ENCODE results near the gene LCN2. TPM values are rescaled to one million over a fixed set of nuclear protein-coding genes. Genes with fewer than 3 reads are reported as not detected.
A peak's percentile ranks its signal among the peaks of the same experiment; 100 is the strongest.

LCN2 gene
- total RNA-seq, 2 experiments from 2014 or later = not detected

GRCh38 chr9:128153060-128153946 is 4.0 kb downstream of the LCN2 start:
- Mint-ChIP-seq H3K4me3 (no peak overlapping the region), H3K36me3 (ENCODE audit: low read depth) (no peaks in the 10 kb centered on the region), H3K4me1 (no peaks in the 10 kb centered on the region), H3K27ac (no peak overlapping the region), H3K27me3 (no peaks in the 10 kb centered on the region), H3K9me3 (ENCODE audit: low read depth) (no peaks in the 10 kb centered on the region)
- ChIA-PET POLR2A (no interaction called here), CTCF (interaction anchor here (0.5 to 0.9 kb wide), 2 partner anchors 30 to 389 kb away, joined by 3 to 4 read pairs; no protein-coding TSS in a partner anchor)
- no peak for ATAC-seq
- intact Hi-C loops (cut with DNase I, micrococcal nuclease) = no loop called here
- DNase-seq = no peak

- no peaks in the 10 kb centered on the region for H3K36me3 Mint-ChIP-seq (ENCODE audit: low read depth)
- DNase-seq (no peak), ATAC-seq (no peak)
- H3K9me3 Mint-ChIP-seq (ENCODE audit: low read depth) = no peaks in the 10 kb centered on the region
- H3K27me3 Mint-ChIP-seq = no peaks in the 10 kb centered on the region
- intact Hi-C loops (cut with DNase I, micrococcal nuclease) = no loop called here
- peaks cover under 1% of the 10 kb centered on the region for H3K4me1 Mint-ChIP-seq
- no peak overlapping the region for H3K4me3 Mint-ChIP-seq
- H3K27ac Mint-ChIP-seq = no peak overlapping the region
- POLR2A ChIA-PET = no interaction called here
- CTCF ChIA-PET = interaction anchor here (0.5 kb wide), 1 partner anchor 388 kb away, joined by 3 read pairs; no protein-coding TSS in a partner anchor
Measured at GRCh38 chr9:128153947-128154695, 4.9 kb downstream of the LCN2 start.

- Mint-ChIP-seq H3K36me3 (ENCODE audit: low read depth) (no peaks in the 10 kb centered on the region), H3K27ac (no peak overlapping the region), H3K27me3 (no peaks in the 10 kb centered on the region), H3K9me3 (ENCODE audit: low read depth) (no peaks in the 10 kb centered on the region), H3K4me1 (peaks cover 7% of the 10 kb centered on the region), H3K4me3 (no peak overlapping the region)
- CTCF ChIA-PET = interaction anchor here (0.5 to 1.5 kb wide), 3 partner anchors 9 to 695 kb away, joined by 3 to 4 read pairs (median 4); no protein-coding TSS in a partner anchor
- intact Hi-C loops (cut with DNase I, micrococcal nuclease) = no loop called here
- POLR2A ChIA-PET = no interaction called here
- ATAC-seq (no peak), DNase-seq (no peak)
Measured at GRCh38 chr9:128155736-128156500, 6.7 kb downstream of the LCN2 start.

- Mint-ChIP-seq H3K36me3 (ENCODE audit: low read depth) (peaks cover 11% of the 10 kb centered on the region), H3K9me3 (ENCODE audit: low read depth) (no peaks in the 10 kb centered on the region), H3K4me3 (peak overlapping the region; percentile 74), H3K27ac (peak overlapping the region; percentile 90), H3K27me3 (no peaks in the 10 kb centered on the region), H3K4me1 (peaks cover 19% of the 10 kb centered on the region)
- intact Hi-C loops (cut with DNase I, micrococcal nuclease) = no loop called here
- peak; percentile 72 for DNase-seq
- ChIA-PET POLR2A (interaction anchor here (0.6 to 1.5 kb wide), 2 partner anchors 91 to 381 kb away, joined by 3 to 5 read pairs; partner anchors contain the start of gene SH2D3C), CTCF (interaction anchor here (0.7 to 1.9 kb wide), 3 partner anchors 9 to 182 kb away, joined by 4 to 8 read pairs (median 4); no protein-coding TSS in a partner anchor)
- ATAC-seq = peak; percentile 36
Measured at GRCh38 chr9:128159522-128159783, 10.2 kb downstream of the LCN2 start.

GRCh38 chr9:128159784-128160602 is 10.7 kb downstream of the LCN2 start, which contains the start of gene BBLN:
TSS of gene BBLN (plus strand) at chr9:128160265. CDS start at chr9:128160408, 143 bp downstream.
- intact Hi-C loops (cut with DNase I, micrococcal nuclease) = loop anchor here (1.0 to 2.0 kb wide), 24 partner anchors 31 to 950 kb away; partner anchors contain the start of genes CIZ1 (in 1 of the 2), COQ4 (in 1 of the 2), CRAT (in 1 of the 2) and DNM1 (in 1 of the 2)
- Mint-ChIP-seq H3K4me1 (peaks cover 19% of the 10 kb centered on the region), H3K9me3 (ENCODE audit: low read depth) (no peaks in the 10 kb centered on the region), H3K4me3 (peak within 1 kb of the TSS; percentile 74), H3K36me3 (ENCODE audit: low read depth) (peaks cover 13% of the 10 kb centered on the region), H3K27me3 (no peaks in the 10 kb centered on the region), H3K27ac (peak within 1 kb of the TSS; percentile 90)
- CTCF ChIA-PET = interaction anchor here (0.7 to 1.9 kb wide), 5 partner anchors 9 to 886 kb away, joined by 3 to 8 read pairs (median 4); no protein-coding TSS in a partner anchor
- POLR2A ChIA-PET = interaction anchor here (0.6 to 1.5 kb wide), 4 partner anchors 31 to 382 kb away, joined by 3 to 6 read pairs (median 5); partner anchors contain the start of genes PTGES2 and SH2D3C
- ATAC-seq = peak; percentile 91
- peak; percentile 98 for DNase-seq

GRCh38 chr9:128160603-128160987 is 11.3 kb downstream of the LCN2 start:
- Mint-ChIP-seq H3K27ac (peak overlapping the region; percentile 60), H3K9me3 (ENCODE audit: low read depth) (no peaks in the 10 kb centered on the region), H3K4me3 (peak overlapping the region; percentile 74), H3K4me1 (peaks cover 19% of the 10 kb centered on the region), H3K36me3 (ENCODE audit: low read depth) (peaks cover 13% of the 10 kb centered on the region), H3K27me3 (no peaks in the 10 kb centered on the region)
- intact Hi-C loops (cut with DNase I, micrococcal nuclease) = loop anchor here (1.0 to 2.0 kb wide), 24 partner anchors 31 to 950 kb away; partner anchors contain the start of genes CIZ1 (in 1 of the 2), COQ4 (in 1 of the 2), CRAT (in 1 of the 2) and DNM1 (in 1 of the 2)
- ChIA-PET CTCF (interaction anchor here (0.7 to 1.6 kb wide), 4 partner anchors 9 to 885 kb away, joined by 3 to 4 read pairs (median 4); no protein-coding TSS in a partner anchor), POLR2A (interaction anchor here (0.6 to 1.5 kb wide), 5 partner anchors 32 to 428 kb away, joined by 4 to 6 read pairs (median 5); partner anchors contain the start of gene PTGES2)
- DNase-seq (peak; percentile 81), ATAC-seq (peak; percentile 49)

GRCh38 chr9:128161215-128161902 is 12.1 kb downstream of the LCN2 start:
- H3K36me3 Mint-ChIP-seq (ENCODE audit: low read depth) = peaks cover 14% of the 10 kb centered on the region
- ATAC-seq (no peak), DNase-seq (no peak)
- peaks cover 19% of the 10 kb centered on the region for H3K4me1 Mint-ChIP-seq
- CTCF ChIA-PET = interaction anchor here (1.3 to 1.6 kb wide), 3 partner anchors 8 to 44 kb away, joined by 3 to 4 read pairs (median 4); no protein-coding TSS in a partner anchor
- POLR2A ChIA-PET = interaction anchor here (0.6 to 1.5 kb wide), 4 partner anchors 33 to 129 kb away, joined by 4 to 6 read pairs (median 5); partner anchors contain the start of gene PTGES2
- peak overlapping the region; percentile 74 for H3K4me3 Mint-ChIP-seq
- no peaks in the 10 kb centered on the region for H3K9me3 Mint-ChIP-seq (ENCODE audit: low read depth)
- intact Hi-C loops (cut with DNase I, micrococcal nuclease) = loop anchor here (2.0 kb wide), 2 partner anchors 33 to 609 kb away; partner anchors contain the start of gene ZER1 (in 1 of the 2)
- no peaks in the 10 kb centered on the region for H3K27me3 Mint-ChIP-seq
- H3K27ac Mint-ChIP-seq = peak overlapping the region; percentile 60

- CTCF ChIA-PET = no interaction called here
- no peaks in the 10 kb centered on the region for H3K27me3 Mint-ChIP-seq
Measured at GRCh38 chr9:128162215-128163026, 13.2 kb downstream of the LCN2 start.

GRCh38 chr9:128163027-128163515 is 13.8 kb downstream of the LCN2 start:
- no peak for DNase-seq
- no peaks in the 10 kb centered on the region for H3K27me3 Mint-ChIP-seq
- H3K27ac Mint-ChIP-seq = no peak overlapping the region
- no peak for ATAC-seq
- peaks cover 19% of the 10 kb centered on the region for H3K4me1 Mint-ChIP-seq
- ChIA-PET POLR2A (no interaction called here), CTCF (no interaction called here)
- H3K36me3 Mint-ChIP-seq (ENCODE audit: low read depth) = peaks cover 18% of the 10 kb centered on the region
- intact Hi-C loops (cut with DNase I, micrococcal nuclease) = no loop called here
- H3K4me3 Mint-ChIP-seq = no peak overlapping the region
- no peaks in the 10 kb centered on the region for H3K9me3 Mint-ChIP-seq (ENCODE audit: low read depth)

More at GRCh38 chr9:128162215-128163026, 13.2 kb downstream of the LCN2 start:
- DNase-seq = no peak
- H3K27ac Mint-ChIP-seq = peak overlapping the region; percentile 14
- intact Hi-C loops (cut with DNase I, micrococcal nuclease) = no loop called here
- POLR2A ChIA-PET = no interaction called here
- H3K4me3 Mint-ChIP-seq = peak overlapping the region; percentile 35
- H3K36me3 Mint-ChIP-seq (ENCODE audit: low read depth) = peaks cover 18% of the 10 kb centered on the region
- no peak for ATAC-seq
- peaks cover 19% of the 10 kb centered on the region for H3K4me1 Mint-ChIP-seq
- H3K9me3 Mint-ChIP-seq (ENCODE audit: low read depth) = no peaks in the 10 kb centered on the region

Data from activated CD4-positive, alpha-beta T cell treated with anti-CD3 and anti-CD28 coated beads for 36 hours (primary cell).